PFSK-1 (cell line): ENCODE measurements around the gene KCNMA1.

ENCODE experiments used
- FOXP2 ChIP-seq: optimal IDR thresholded peaks from 2 replicates; pipeline ENCODE3; 2011; ENCODE audit warnings: borderline replicate concordance, control low read depth, inconsistent platforms; ENCODE audit not compliant: insufficient read depth; ENCODE audit errors: extremely low read length, extremely low read depth
- POLR2AphosphoS5 ChIP-seq: IDR thresholded peaks from 2 replicates; pipeline ENCODE4 v1.6.1; 2012; ENCODE audit warnings: low read depth, mild to moderate bottlenecking, control low read depth, low read length, moderate library complexity
- REST ChIP-seq, 2 experiments: IDR thresholded peaks; 2 replicates each; pipeline versions ENCODE4 v1.6.1 to v1.8.0; 2011 to 2012; ENCODE audit warnings: low read depth in 2 of 2, low read length in 2 of 2, control low read depth in 1 of 2, inconsistent platforms in 1 of 2, mild to moderate bottlenecking in 1 of 2, moderate library complexity in 1 of 2; ENCODE audit not compliant: insufficient read depth in 1 of 2
- SIN3A ChIP-seq: IDR thresholded peaks from 2 replicates; pipeline ENCODE4 v1.6.1; 2012; ENCODE audit warnings: mild to moderate bottlenecking, low read length, moderate library complexity, borderline replicate concordance; ENCODE audit not compliant: insufficient read depth
- TAF1 ChIP-seq: IDR thresholded peaks from 2 replicates; pipeline ENCODE4 v1.6.1; 2012; ENCODE audit warnings: low read length, control low read depth, borderline replicate concordance; ENCODE audit not compliant: insufficient read depth

Gene KCNMA1

DNA sequence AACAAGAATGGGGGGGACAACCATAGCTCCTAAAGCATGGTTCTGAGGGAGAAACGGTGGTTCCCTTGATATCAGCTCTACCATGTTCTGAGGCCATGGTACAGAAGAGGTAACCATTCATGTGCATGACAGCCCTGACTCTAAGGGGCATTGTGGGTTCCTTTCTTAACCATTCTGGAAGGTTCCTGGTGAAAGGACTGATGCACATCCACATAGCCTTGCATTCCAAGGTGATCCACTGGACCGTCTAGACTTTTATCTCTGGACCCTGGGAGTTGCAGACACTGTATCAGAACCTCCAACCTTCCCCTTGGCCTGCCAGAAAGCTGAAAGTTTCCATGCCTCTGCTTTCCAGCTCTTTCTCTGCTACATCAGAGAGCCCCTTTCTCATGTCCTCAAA lies 344.3 kb downstream of the KCNMA1 start:
- TF ChIP-seq FOXP2, result no peak
- TF ChIP-seq SIN3A, result no peak
- TF ChIP-seq REST (IDR thresholded peaks at IDR 0.05; ENCODE audit: insufficient read depth in 1 of 2, low read depth in 2 of 2, low read length in 2 of 2), result no peak
- TF ChIP-seq POLR2AphosphoS5, result no peak
- TF ChIP-seq TAF1, result no peak

- TF ChIP-seq FOXP2 (no peak), REST (IDR thresholded peaks at IDR 0.05; ENCODE audit: insufficient read depth in 1 of 2, low read depth in 2 of 2, low read length in 2 of 2) (no peak), SIN3A (no peak), POLR2AphosphoS5 (no peak), TAF1 (no peak)
Measured at GRCh38 chr10:77291596-77292505, 345.8 kb downstream of the KCNMA1 start.

GRCh38 chr10:77290528-77291155 lies 347.0 kb downstream of the KCNMA1 start:
- peak in 1 of 2 experiments; percentile 46; a peak in 1 of 4 replicates for TF ChIP-seq REST (IDR thresholded peaks at IDR 0.05; ENCODE audit: insufficient read depth in 1 of 2, low read depth in 2 of 2, low read length in 2 of 2)
- peak; percentile 45; the same call in 1 of the 2 replicates for TF ChIP-seq TAF1
- TF ChIP-seq SIN3A, result peak; percentile 28; the same call in 1 of the 2 replicates
- TF ChIP-seq FOXP2, result no peak
- TF ChIP-seq POLR2AphosphoS5, result peak; percentile 41; the same call in 1 of the 2 replicates

- TF ChIP-seq POLR2AphosphoS5 (no peak), SIN3A (no peak), FOXP2 (no peak), TAF1 (no peak), REST (IDR thresholded peaks at IDR 0.05; ENCODE audit: insufficient read depth in 1 of 2, low read depth in 2 of 2, low read length in 2 of 2) (no peak)
Measured at GRCh38 chr10:77289790-77290189, 347.8 kb downstream of the KCNMA1 start.
